Stimulated activated CD8-positive, alpha-beta memory T cell treated with anti-CD3 and anti-CD28 coated beads, Interleukin-4, amount 100 ng/mL, for 4 hours (primary cell): Measurements from ENCODE around the gene PRKAG2.
"Not testable (repeated sequence)": the region's sequence is repeated elsewhere in the genome, so short reads cannot be mapped to it uniquely, and the experiment has no call there.

Experiments used
- DNase-seq, 2 donors: peaks; one replicate each; pipeline ENCODE4 v3.0.0-alpha.2; 2020; ENCODE audit warnings: low read depth in 2 of 2, low spot score in 1 of 2

Gene PRKAG2

DNA sequence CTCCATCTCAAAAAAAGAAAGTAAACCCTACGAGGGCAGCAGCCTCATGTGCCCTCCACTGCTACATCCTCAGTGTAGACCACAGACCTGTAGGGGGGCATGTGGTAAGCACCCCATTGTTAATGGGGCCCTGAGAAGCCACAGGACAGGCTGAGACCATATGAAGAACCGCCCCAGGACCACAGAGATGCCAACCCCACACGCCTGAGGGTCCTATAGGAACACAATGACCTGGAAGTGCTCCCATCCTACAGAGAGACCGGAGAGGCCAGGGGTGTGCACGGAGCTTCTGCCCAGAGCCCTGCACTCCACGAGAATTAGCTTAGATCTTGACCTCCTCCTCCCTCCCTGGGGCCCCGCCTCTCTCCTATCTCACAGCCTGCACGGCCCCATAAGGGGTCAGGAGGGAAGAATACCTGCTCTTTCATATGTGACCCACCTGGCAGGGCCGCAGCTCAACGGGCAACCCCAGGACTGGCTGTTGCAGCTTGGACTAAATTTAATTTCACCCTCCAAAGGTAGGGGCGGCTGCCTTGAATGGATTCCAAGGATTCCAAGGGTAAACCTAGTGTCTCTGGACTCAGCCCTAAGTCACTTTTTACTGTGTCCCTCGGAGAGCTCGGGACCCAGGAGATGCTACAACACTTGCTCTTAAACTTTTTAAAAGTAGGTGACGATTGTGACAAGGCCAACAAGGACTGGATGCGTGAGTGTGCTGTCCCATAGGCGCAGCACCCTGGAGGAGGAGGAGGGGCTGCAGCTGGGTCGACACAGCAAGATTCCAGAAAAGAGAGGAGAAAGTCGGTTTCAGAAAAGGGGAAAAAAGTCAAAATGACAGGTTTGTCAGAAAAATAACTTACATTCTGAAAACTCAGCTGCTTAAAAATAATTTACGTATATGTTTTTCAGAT, 24.2 kb downstream of the PRKAG2 start:
- DNase-seq, result no peak

DNA sequence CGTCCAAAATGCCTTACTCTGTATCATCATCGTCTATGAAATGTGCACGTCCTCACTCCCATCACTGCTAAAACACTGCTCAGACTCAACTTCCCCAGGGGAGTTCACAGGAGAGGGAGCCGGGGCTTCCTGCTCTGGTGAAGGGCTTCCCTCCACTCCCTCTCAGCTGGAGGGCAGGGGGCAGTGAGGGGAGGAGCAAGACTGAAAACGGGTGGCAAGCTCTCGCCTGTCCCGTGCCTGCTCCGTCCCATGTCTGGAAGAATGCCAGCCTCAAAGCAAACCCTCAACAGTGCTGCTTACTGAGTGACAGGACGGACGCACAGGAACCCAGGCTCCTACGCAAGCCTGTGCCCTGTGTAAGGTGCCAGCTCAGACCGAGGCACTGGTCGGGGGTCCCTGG, 25.1 kb downstream of the PRKAG2 start:
- no peak for DNase-seq

GRCh38 chr7:151851145-151851751, 25.7 kb downstream of the PRKAG2 start:
- DNase-seq, result no peak

DNA sequence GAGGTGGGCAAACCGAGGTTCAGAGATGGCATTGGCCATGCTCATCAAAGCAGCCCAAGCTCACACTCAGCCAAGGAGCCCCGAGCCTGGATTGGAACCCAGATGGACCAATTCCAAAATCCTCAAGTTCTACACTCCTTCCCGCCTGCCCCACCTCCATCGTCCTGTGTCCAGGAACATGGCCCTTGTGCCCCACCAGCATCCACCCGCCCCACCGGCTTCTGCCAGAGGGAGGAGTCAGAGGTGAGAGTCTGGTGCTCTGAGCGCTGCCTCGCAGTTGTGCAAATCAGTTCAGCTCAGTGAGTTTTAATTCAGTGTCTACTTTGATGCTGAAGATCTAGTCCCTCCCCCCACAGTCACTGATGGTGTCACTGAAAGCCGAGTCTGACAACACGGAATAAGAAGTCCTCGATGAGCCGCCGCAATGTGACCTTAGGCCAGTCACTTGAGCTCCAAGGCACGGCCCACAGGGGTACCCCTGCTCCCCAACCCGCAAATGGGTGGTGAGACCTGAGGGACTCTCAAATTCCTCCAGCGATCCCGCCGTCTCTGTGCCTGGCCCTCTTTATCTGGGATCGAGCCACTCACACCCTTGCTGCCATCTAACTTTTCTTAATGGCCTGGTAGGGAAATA, 26.3 kb downstream of the PRKAG2 start:
- DNase-seq, result no peak

DNA sequence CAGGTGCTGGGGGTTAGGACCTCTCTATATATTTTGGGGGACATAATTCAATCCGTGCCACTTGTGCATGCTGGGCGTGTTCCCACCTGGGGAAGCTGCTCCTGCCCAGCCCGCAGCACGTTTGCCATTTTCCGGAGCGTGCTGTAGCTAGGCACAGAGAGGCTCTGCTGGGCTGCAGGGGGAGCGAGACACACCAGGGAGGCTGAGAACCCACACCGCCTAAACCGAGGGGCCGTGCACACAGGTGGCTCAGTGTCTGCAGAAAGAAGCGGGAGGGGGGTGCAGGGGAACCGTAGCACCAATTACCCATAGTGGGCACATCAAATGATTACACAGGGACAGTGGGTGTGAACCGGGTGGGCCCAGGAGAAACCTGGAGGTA, 27.0 kb downstream of the PRKAG2 start:
- DNase-seq, result no peak

DNA sequence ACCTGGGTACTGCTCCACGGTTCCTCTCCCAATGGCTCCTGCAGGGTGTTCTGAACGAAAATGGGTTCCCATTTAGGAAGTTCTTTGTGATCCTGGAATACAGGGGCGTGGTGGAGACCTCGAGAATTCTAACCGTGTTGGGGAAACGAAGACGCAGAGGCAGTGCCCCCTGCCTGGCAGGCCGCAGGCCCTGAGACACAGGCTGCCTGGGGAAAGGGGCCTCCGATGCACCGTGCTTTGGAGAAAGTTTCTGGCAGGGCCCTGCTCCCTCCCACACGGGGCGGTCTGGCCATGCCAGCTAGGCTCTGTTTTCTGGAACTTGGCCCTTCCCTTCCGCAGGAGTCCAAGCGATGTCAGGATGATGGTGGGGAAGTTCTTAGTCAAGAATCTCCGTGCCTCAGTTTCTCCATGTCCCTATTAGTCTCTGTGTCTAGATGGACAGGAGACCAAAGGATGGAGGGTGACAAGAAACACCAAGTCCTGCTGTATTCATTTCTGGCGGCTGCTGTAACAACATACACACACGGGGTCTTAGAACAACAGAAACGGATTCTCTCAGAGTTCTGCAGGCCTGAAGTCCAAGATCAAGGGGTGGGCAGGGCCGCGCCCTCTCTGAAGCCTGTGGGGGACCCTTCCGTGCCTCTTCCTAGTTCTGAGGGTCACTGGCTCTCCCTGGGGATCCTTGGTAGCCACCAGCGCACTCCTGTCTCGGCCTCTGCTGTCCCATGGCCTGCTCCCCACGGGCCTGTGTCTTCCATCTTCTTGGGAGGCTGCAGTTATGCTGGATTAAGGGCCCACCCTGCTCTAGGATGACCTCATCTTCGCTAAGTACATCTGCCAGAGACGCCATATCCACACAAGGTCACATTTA, 27.7 kb downstream of the PRKAG2 start:
- no peak for DNase-seq

DNA sequence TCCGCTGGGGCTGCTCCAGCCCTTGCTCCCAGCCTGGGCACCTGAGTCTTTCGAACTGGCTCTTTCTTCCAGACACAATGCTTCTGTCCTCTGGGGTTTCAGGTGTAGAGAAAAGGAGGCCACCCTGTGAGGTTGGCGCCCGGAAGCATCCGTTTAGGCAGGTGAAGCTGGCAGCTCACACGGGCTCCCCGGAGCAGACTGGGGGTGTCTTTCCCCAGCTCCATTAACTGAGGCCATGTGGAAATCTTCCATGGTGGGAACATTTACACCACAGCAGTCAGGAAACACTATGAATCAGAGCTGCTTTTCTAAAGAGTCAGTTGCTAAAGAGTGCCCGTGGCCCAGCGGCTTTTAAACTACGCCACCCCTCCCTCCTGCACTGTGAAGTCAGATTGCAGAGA, 29.2 kb downstream of the PRKAG2 start:
- no peak for DNase-seq

- DNase-seq, result no peak
These were observed 29.8 kb downstream of the PRKAG2 start for GRCh38 chr7:151847136-151847535.

- DNase-seq, result no peak
These were observed 31.3 kb downstream of the PRKAG2 start for GRCh38 chr7:151845412-151846205.

DNA sequence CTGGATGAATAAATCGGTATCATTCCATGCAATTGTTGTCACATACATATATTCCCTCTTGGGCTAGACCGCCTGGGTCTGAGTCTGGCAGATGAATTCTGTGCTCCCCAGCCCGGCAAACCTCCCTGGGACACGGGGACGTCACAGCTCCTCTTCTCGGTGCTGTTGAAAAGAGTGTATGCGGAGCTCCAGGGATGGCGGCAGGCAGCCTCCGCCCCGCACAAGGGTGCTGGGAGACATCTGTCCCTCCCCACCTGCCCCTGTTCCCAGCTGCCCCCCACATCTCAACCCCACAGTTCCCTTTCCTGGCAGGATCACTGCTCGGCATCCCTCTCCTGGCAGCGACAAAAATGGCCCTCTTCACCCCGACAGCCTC, 32.1 kb downstream of the PRKAG2 start:
- no peak for DNase-seq

DNA sequence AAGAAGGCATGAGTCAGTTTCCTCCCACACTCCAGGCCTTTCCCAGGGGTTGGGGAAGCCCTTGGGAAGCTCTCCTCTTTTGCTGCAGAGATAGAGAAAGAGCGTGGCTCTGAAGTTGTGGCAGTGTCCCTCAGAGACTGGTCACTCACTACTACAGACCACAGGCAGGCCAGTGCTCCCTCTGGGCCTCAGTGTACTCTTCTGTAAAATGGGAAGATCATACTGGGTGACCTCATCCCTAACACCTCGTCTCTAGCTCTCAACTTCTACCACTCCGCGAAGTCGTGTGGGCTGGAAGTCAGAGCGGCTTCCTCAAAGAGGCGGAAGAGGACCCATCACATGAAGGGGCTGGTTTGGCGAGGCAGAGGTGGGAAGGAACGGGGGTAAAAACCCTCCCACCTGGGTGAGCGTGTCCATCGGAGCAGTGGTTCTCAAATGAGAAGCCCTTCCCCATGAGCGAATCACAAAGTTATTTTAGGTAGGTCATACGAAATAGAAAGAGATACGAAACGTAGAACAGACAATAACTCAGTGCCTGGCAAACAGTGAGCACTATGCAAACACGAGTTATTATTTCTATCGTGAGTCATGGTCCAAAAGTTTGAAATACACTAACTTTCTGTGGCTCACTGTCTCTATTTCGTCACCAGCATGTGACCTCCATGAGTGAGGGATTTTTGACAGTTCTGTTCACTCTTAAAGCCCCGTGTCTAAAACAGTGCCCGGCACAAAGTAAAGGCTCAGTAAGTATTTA, 32.7 kb downstream of the PRKAG2 start:
- no peak for DNase-seq

GRCh38 chr7:151843181-151843580, 33.7 kb downstream of the PRKAG2 start:
- DNase-seq, result no peak

DNA sequence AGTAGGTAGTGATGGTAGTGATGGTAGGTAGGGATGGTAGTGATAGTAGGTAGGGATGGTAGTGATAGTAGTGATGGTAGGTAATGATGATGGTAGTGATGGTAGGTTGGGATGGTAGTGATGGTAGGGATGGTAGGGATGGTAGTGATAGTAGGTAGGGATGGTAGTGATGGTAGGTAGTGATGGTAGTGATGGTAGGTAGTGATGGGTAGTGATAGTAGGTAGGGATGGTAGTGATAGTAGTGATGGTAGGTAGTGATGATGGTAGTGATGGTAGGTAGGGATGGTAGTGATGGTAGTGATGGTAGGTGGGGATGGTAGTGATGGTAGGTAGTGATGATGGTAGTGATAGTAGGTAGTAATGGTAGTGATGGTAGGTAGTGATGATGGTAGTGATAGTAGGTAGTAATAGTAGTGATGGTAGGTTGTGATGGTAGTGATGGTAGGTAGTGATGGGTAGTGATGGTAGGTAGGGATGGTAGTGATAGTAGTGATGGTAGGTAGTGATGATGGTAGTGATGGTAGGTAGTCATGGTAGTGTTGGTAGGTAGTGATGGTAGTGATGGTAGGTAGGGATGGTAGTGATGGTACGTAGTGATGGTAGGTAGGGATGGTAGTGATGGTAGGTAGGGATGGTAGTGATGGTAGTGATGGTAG, 35.4 kb downstream of the PRKAG2 start:
- DNase-seq, result not testable (repeated sequence)

- no peak for DNase-seq
These were observed 36.6 kb downstream of the PRKAG2 start for GRCh38 chr7:151840088-151840910.

DNA sequence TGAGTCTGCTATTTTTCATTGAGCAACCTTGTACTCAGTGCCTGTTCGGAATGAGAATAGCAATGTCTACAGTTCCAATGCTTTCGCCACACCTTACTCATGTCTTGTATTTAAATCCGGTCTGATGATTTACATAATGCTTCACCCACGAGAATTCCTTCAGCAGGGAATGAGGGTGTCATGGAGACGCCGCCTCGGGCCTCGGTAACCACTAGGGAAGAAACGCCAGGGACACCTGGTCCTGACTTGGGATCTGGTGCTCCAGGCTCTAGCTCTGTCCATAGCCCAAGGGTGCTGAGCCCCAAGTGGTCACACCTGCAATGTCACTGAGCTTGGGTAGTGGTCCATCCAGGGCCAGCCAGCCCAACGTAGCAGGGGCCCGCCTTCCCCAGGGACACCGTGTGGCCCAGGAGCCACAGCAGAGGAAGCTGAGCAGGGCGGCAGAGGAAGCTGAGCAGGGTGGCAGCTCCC, 37.4 kb downstream of the PRKAG2 start:
- DNase-seq, result no peak

DNA sequence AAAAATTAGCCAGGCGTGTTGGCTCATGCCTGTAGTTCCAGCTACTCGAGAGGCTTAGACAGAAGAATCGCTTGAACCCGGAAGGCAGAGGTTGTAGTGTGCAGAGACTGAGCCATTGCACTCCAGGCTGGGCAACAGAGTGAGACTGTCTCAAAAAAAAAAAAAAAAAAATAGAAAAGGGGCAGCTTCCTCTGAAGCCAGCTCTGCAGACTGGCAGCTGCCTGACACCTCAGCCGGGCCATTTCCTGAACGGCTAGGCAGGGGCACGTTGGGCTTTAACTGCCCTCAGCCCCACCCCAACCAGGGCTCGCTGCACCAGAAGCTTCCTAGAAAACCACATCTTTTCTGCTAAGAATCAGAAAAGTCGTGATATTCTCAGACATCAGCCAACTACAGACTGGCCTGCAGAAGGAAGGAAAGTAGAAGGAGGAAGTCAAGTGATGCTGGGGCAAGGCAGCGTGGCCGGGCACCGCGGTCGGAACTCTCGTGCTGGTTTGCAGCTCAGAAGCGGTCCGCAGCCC, 38.0 kb downstream of the PRKAG2 start:
- DNase-seq, result no peak

DNA sequence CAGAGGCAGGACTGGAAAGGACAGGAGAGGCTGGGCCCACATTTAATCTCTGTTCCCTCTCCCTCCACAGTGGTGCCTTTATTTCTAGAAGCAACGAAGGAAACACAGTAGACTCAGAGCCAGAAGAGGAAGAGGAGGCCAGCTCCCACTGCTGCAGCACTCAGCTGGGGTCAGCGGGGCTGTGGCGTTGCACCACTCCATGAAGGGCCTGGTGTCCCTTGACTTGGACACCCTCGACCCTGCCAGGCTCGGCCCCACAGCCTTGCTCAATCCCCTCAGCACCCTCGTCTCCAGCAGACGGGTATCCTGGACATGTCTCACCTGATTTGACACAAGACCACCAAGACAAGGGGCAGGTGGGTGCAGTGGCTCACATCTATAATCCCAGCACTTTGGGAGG, 38.8 kb downstream of the PRKAG2 start:
- no peak for DNase-seq
